WTC11 (cell line): Measurements from ENCODE around the gene TRAPPC4.

Source experiments
- ATF1 ChIP-seq: sonication (generic); formaldehyde crosslinking; IDR thresholded peaks from 2 replicates; pipeline ENCODE4 v1.8.1; 2023; ENCODE audit warnings: mild to moderate bottlenecking, moderate library complexity, missing genetic modification reagents
- CBFB ChIP-seq: sonication (generic); formaldehyde crosslinking; IDR thresholded peaks from 2 replicates; pipeline ENCODE4 v1.8.1; 2022; ENCODE audit warnings: mild to moderate bottlenecking, low read depth, missing genetic modification reagents
- CREB1 ChIP-seq: sonication (generic); formaldehyde crosslinking; IDR thresholded peaks from 2 replicates; pipeline ENCODE4 v1.8.0; 2023; ENCODE audit warnings: mild to moderate bottlenecking, missing genetic modification reagents
- ESRRA ChIP-seq: sonication (generic); formaldehyde crosslinking; IDR thresholded peaks from 2 replicates; pipeline ENCODE4 v1.8.1; 2022; ENCODE audit warnings: mild to moderate bottlenecking, missing genetic modification reagents, borderline replicate concordance
- FOXP1 ChIP-seq: sonication (generic); formaldehyde crosslinking; IDR thresholded peaks from 2 replicates; pipeline ENCODE4 v1.8.0; 2022; ENCODE audit warnings: missing genetic modification reagents, mild to moderate bottlenecking, moderate library complexity, borderline replicate concordance
- IRF2 ChIP-seq: sonication (generic); formaldehyde crosslinking; IDR thresholded peaks from 2 replicates; pipeline ENCODE4 v1.8.0; 2022; ENCODE audit warnings: low read depth, missing genetic modification reagents, borderline replicate concordance
- JUN ChIP-seq: sonication (generic); formaldehyde crosslinking; IDR thresholded peaks from 2 replicates; pipeline ENCODE4 v1.8.0; 2023; ENCODE audit warnings: mild to moderate bottlenecking, missing genetic modification reagents
- TCF7 ChIP-seq: sonication (generic); formaldehyde crosslinking; IDR thresholded peaks from 2 replicates; pipeline ENCODE4 v1.8.0; 2022; ENCODE audit warnings: mild to moderate bottlenecking, low read depth, missing genetic modification reagents, moderate library complexity
- TF ChIP-seq, protein P1 (sequence below): sonication (generic); formaldehyde crosslinking; conservative IDR thresholded peaks from 2 replicates; pipeline ENCODE4 v1.8.1; 2022; ENCODE audit warnings: mild to moderate bottlenecking, missing genetic modification reagents
- TF ChIP-seq, protein P2 (sequence below): sonication (generic); formaldehyde crosslinking; IDR thresholded peaks from 2 replicates; pipeline ENCODE4 v1.8.0; 2022; ENCODE audit warnings: mild to moderate bottlenecking, missing genetic modification reagents
- TF ChIP-seq, protein P3 (sequence below): fragments of 200-600 bp; IDR thresholded peaks from 2 replicates; pipeline ENCODE4 v1.8.0; 2022; ENCODE audit warnings: antibody characterized with exemption
- TF ChIP-seq, protein P4 (sequence below): sonication (generic); formaldehyde crosslinking; conservative IDR thresholded peaks from 2 replicates; pipeline ENCODE4 v1.8.1; 2023; ENCODE audit warnings: mild to moderate bottlenecking, low read depth, missing genetic modification reagents, moderate library complexity

DNA sequence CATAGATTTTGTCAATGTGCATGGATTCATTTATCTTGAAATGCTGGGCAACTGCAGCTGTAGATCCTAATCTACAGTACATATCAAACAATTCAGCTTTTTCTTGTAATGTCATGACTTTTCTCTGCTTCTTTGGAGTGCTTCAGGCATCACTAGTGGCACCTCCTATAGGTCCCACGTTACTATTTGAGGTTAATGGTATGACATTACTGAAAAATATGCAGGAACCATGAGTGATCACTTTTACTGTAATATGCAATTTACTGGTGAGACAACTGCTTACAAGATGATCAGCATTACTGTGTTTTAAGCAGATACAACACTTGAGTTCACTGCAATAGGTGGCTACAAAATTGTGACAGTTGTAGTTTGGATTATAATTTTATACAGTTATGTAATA, 17.7 kb upstream of the TRAPPC4 start:
- TF ChIP-seq CREB1 (CRISPR knock-in tag), result no peak
- no peak for TF ChIP-seq TCF7
- TF ChIP-seq, protein P1, sequence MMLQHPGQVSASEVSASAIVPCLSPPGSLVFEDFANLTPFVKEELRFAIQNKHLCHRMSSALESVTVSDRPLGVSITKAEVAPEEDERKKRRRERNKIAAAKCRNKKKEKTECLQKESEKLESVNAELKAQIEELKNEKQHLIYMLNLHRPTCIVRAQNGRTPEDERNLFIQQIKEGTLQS (CRISPR knock-in tag), result no peak
- TF ChIP-seq, protein P2, sequence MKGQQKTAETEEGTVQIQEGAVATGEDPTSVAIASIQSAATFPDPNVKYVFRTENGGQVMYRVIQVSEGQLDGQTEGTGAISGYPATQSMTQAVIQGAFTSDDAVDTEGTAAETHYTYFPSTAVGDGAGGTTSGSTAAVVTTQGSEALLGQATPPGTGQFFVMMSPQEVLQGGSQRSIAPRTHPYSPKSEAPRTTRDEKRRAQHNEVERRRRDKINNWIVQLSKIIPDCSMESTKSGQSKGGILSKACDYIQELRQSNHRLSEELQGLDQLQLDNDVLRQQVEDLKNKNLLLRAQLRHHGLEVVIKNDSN, result no peak
- TF ChIP-seq, protein P3, sequence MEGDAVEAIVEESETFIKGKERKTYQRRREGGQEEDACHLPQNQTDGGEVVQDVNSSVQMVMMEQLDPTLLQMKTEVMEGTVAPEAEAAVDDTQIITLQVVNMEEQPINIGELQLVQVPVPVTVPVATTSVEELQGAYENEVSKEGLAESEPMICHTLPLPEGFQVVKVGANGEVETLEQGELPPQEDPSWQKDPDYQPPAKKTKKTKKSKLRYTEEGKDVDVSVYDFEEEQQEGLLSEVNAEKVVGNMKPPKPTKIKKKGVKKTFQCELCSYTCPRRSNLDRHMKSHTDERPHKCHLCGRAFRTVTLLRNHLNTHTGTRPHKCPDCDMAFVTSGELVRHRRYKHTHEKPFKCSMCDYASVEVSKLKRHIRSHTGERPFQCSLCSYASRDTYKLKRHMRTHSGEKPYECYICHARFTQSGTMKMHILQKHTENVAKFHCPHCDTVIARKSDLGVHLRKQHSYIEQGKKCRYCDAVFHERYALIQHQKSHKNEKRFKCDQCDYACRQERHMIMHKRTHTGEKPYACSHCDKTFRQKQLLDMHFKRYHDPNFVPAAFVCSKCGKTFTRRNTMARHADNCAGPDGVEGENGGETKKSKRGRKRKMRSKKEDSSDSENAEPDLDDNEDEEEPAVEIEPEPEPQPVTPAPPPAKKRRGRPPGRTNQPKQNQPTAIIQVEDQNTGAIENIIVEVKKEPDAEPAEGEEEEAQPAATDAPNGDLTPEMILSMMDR, result no peak
- no peak for TF ChIP-seq CBFB (CRISPR knock-in tag)
- no peak for TF ChIP-seq JUN
- TF ChIP-seq, protein P4, sequence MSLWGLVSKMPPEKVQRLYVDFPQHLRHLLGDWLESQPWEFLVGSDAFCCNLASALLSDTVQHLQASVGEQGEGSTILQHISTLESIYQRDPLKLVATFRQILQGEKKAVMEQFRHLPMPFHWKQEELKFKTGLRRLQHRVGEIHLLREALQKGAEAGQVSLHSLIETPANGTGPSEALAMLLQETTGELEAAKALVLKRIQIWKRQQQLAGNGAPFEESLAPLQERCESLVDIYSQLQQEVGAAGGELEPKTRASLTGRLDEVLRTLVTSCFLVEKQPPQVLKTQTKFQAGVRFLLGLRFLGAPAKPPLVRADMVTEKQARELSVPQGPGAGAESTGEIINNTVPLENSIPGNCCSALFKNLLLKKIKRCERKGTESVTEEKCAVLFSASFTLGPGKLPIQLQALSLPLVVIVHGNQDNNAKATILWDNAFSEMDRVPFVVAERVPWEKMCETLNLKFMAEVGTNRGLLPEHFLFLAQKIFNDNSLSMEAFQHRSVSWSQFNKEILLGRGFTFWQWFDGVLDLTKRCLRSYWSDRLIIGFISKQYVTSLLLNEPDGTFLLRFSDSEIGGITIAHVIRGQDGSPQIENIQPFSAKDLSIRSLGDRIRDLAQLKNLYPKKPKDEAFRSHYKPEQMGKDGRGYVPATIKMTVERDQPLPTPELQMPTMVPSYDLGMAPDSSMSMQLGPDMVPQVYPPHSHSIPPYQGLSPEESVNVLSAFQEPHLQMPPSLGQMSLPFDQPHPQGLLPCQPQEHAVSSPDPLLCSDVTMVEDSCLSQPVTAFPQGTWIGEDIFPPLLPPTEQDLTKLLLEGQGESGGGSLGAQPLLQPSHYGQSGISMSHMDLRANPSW, result no peak
- TF ChIP-seq ESRRA (CRISPR knock-in tag), result no peak
- no peak for TF ChIP-seq ATF1 (CRISPR knock-in tag)
- TF ChIP-seq FOXP1 (CRISPR knock-in tag), result no peak
- TF ChIP-seq IRF2, result no peak
